ENCODE results near the gene ZNF397. TPM values are rescaled to one million over a fixed set of nuclear protein-coding genes. Genes with fewer than 3 reads are reported as not detected.

Gene ZNF397
- total and polyA plus RNA-seq, 2 of the 13 experiments (the other 11 are each of a cell fraction or from before 2014, with no cell fraction given), result 4.7 to 9.4 TPM

- 0 out of 2 replicates have a peak, but pooled peaks have one; percentile 56 for TF ChIP-seq DNMT3B (CRISPR knock-in tag; conservative IDR thresholded peaks at IDR 0.05)
- no peak for TF ChIP-seq ZBTB44 (CRISPR knock-in tag; IDR thresholded peaks at IDR 0.05)
- no peak for TF ChIP-seq ATF7 (IDR thresholded peaks at IDR 0.05)
- TF ChIP-seq ATF7 (CRISPR knock-in tag; IDR thresholded peaks at IDR 0.05), result peak; percentile 28; the same call in 1 of the 2 replicates
- peak; percentile 86 for TF ChIP-seq YY1 (IDR thresholded peaks at IDR 0.05; ENCODE audit: insufficient read depth, insufficient replicate concordance, low read depth, low read length)
- no peak for TF ChIP-seq DPF2 (CRISPR knock-in tag; IDR thresholded peaks at IDR 0.05; ENCODE audit: borderline replicate concordance, low read depth)
- peak; percentile 98 for TF ChIP-seq ZNF670 (CRISPR knock-in tag; IDR thresholded peaks at IDR 0.05; ENCODE audit: borderline replicate concordance)
- no peak for TF ChIP-seq MYNN (CRISPR knock-in tag; IDR thresholded peaks at IDR 0.05; ENCODE audit: low read depth)
- peak; percentile 79; the same call in 1 of the 2 replicates for TF ChIP-seq ZNF616 (CRISPR knock-in tag; IDR thresholded peaks at IDR 0.05; ENCODE audit: low read depth)
- TF ChIP-seq PRDM4 (CRISPR knock-in tag; IDR thresholded peaks at IDR 0.05; ENCODE audit: borderline replicate concordance), result no peak
- TF ChIP-seq GMEB2 (CRISPR knock-in tag; IDR thresholded peaks at IDR 0.05; ENCODE audit: low read depth), result no peak
- TF ChIP-seq CENPX (CRISPR knock-in tag; IDR thresholded peaks at IDR 0.05), result no peak
- TF ChIP-seq FIP1L1 (IDR thresholded peaks at IDR 0.05; ENCODE audit: borderline replicate concordance, insufficient read depth, low read depth, low read length), result no peak
- TF ChIP-seq BCLAF1 (IDR thresholded peaks at IDR 0.05), result no peak
- TF ChIP-seq RNF219 (CRISPR knock-in tag; IDR thresholded peaks at IDR 0.05), result peak; percentile 61; the same call in 1 of the 2 replicates
- TF ChIP-seq ZC3H4 (CRISPR knock-in tag; IDR thresholded peaks at IDR 0.05; ENCODE audit: borderline replicate concordance), result no peak
- peak; percentile 50 for TF ChIP-seq PHF5A (CRISPR knock-in tag; IDR thresholded peaks at IDR 0.05; ENCODE audit: low read depth, unreplicated experiment)
- TF ChIP-seq PHF21A (CRISPR knock-in tag; IDR thresholded peaks at IDR 0.05), result peak; percentile 87
Measured at GRCh38 chr18:35290094-35290735, 49.4 kb downstream of the ZNF397 start, which contains the start of gene ZSCAN30 (continued).

Measured in HepG2 (cell line).